ENCODE data around the gene PDE6C.

Gene PDE6C

DNA sequence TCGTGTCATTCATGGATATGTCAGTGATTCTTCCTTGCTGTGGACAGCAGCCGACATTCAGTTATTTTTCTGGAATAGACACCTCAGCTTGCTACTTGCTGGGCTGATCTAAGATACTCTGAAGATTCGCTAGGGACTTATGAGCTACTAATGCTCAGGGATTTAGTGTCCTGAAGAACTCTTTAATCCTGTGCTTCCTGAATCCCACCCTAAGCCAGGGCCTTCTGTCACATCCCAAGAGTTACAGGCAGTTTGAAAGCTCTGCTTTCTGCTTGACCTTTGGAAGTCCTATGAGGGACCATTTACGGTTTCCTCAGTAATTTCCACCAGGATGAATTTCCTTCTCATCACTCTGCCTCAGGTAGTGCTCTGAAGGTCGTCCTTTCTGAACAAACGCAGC, at the start of gene PDE6C:
Gene PDE6C (plus strand): TSS at position 227 of the 400 bp plus-strand sequence. CDS start 189 bp downstream, outside the sequence.
- Mint-ChIP-seq H3K4me3 (no peak within 1 kb of the TSS), H3K9me3 (no peaks in the 10 kb centered on the region), H3K27me3 (ENCODE audit: low read depth) (peaks cover 10% of the 10 kb centered on the region), H3K27ac (no peak within 1 kb of the TSS), H3K36me3 (ENCODE audit: low read depth) (no peaks in the 10 kb centered on the region), H3K4me1 (no peaks in the 10 kb centered on the region)
- TF ChIP-seq, protein P1, sequence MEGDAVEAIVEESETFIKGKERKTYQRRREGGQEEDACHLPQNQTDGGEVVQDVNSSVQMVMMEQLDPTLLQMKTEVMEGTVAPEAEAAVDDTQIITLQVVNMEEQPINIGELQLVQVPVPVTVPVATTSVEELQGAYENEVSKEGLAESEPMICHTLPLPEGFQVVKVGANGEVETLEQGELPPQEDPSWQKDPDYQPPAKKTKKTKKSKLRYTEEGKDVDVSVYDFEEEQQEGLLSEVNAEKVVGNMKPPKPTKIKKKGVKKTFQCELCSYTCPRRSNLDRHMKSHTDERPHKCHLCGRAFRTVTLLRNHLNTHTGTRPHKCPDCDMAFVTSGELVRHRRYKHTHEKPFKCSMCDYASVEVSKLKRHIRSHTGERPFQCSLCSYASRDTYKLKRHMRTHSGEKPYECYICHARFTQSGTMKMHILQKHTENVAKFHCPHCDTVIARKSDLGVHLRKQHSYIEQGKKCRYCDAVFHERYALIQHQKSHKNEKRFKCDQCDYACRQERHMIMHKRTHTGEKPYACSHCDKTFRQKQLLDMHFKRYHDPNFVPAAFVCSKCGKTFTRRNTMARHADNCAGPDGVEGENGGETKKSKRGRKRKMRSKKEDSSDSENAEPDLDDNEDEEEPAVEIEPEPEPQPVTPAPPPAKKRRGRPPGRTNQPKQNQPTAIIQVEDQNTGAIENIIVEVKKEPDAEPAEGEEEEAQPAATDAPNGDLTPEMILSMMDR (IDR thresholded peaks at IDR 0.05; ENCODE audit: unreplicated experiment in 3 of 3) = no peak

DNA sequence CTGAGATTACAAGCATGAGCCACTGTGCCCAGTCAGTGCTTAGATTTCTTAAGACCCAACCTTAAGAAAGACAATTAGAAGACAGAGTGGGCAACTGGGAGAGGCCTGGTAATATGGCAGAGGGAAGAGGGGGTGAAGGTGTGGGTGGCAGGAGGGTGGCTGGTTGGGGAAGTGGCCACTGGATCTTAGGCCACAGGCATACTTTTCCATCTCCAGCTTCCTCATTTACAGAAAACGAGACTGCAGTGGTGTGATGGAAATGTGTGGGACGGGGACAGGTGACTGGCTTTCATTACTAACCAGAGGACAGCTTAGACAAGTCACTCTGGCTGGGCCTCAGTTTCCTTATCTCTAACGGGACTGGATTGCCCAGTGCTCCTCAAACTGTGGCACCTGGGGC, 46.9 kb upstream of the PDE6C start:
- peaks cover 88% of the 10 kb centered on the region for H3K27me3 Mint-ChIP-seq (ENCODE audit: low read depth)
- no peaks in the 10 kb centered on the region for H3K9me3 Mint-ChIP-seq
- H3K36me3 Mint-ChIP-seq (ENCODE audit: low read depth) = peaks cover 3% of the 10 kb centered on the region
- H3K27ac Mint-ChIP-seq = no peak overlapping the region
- H3K4me3 Mint-ChIP-seq = peak overlapping the region in 1 of 3 experiments; percentile 36
- peaks cover 11% of the 10 kb centered on the region for H3K4me1 Mint-ChIP-seq
- TF ChIP-seq, protein P1 (IDR thresholded peaks at IDR 0.05; ENCODE audit: unreplicated experiment in 3 of 3) = no peak

DNA sequence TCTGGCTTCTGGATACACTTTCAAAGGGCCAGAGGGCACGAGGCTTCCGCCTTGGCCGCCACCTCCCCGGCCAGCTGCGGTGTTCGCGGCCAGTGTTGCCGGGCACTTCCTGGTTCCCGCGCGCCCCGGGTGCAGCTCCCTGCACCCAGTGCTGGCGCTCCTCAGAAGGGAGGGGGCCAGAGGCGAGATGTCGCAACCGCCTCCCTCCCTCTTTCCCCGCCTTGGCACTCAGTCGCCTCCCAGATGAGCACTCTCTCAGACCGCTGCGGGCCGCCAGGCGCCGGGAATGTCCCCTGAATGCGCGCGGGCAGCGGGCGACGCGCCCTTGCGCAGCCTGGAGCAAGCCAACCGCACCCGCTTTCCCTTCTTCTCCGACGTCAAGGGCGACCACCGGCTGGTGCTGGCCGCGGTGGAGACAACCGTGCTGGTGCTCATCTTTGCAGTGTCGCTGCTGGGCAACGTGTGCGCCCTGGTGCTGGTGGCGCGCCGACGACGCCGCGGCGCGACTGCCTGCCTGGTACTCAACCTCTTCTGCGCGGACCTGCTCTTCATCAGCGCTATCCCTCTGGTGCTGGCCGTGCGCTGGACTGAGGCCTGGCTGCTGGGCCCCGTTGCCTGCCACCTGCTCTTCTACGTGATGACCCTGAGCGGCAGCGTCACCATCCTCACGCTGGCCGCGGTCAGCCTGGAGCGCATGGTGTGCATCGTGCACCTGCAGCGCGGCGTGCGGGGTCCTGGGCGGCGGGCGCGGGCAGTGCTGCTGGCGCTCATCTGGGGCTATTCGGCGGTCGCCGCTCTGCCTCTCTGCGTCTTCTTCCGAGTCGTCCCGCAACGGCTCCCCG, 45.7 kb upstream of the PDE6C start, which contains the start of gene FFAR4:
Gene FFAR4 (plus strand): TSS at position 231 of the 842 bp plus-strand sequence. CDS start 56 bp downstream, at position 287.
- H3K9me3 Mint-ChIP-seq = no peaks in the 10 kb centered on the region
- no peak within 1 kb of the TSS for H3K27ac Mint-ChIP-seq
- TF ChIP-seq, protein P1 (IDR thresholded peaks at IDR 0.05; ENCODE audit: unreplicated experiment in 3 of 3) = no peak
- peaks cover 11% of the 10 kb centered on the region for H3K4me1 Mint-ChIP-seq
- peaks cover 3% of the 10 kb centered on the region for H3K36me3 Mint-ChIP-seq (ENCODE audit: low read depth)
- peak within 1 kb of the TSS; percentile 63 to 78 (median 77) for H3K4me3 Mint-ChIP-seq
- H3K27me3 Mint-ChIP-seq (ENCODE audit: low read depth) = peaks cover 88% of the 10 kb centered on the region

DNA sequence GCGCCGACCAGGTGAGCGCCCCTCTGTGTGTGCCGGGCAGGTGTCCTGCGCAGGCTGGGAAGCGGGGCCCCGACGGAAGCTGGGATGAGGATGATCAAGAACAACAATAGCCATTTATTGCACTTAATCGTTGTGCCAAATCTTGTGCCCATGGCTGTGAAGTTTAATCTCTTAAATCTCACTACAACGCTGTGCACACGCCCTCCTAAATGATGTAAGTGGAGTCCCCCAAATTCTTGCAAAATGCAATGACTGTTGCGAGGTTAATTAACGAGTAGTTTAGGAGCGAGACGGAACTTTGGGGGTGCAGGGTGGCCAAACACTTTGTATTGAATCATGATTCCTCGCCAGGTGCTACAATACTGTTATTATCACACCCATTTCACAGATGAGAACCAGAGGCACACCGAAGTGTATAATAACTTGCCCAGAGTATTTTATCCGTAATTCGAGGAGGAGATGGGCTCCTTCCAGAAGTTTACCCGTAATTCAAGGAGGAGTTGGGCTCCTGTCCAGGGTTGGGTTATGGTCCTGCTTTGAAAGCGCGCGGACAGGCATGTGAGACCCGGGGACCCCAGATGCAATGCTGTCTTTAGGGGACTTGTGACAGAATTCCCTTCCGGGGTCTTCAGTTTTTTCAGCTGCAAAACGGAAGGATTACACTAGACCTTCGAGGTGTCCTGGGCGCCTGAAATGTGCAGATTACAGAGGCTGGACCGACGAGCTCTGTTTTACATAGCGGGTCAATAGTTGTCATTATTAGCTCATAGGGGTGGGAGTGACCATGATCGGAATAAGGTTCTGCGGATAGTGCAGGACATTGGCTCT, 44.8 kb upstream of the PDE6C start:
- Mint-ChIP-seq H3K27me3 (ENCODE audit: low read depth) (peaks cover 95% of the 10 kb centered on the region), H3K9me3 (no peaks in the 10 kb centered on the region), H3K36me3 (ENCODE audit: low read depth) (peaks cover 3% of the 10 kb centered on the region), H3K4me3 (peak overlapping the region; percentile 52 to 78 (median 56)), H3K4me1 (peaks cover 11% of the 10 kb centered on the region), H3K27ac (no peak overlapping the region)
- TF ChIP-seq, protein P1 (IDR thresholded peaks at IDR 0.05; ENCODE audit: unreplicated experiment in 3 of 3) = no peak

DNA sequence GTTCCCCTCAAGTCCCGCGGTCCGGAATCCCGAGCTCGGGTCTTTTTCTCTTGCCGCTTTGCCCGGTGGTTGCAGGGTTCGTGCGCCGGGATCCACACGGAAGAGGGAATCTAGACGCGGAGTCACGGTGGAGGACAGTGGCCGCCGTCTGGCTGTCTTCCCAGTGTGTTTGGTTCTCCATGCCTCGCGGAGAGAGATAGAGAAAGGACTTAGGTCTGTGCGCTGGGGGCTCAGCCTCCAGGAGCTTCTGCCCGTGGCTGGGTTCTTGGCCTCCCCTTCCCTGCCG, 44.3 kb upstream of the PDE6C start:
- peaks cover 98% of the 10 kb centered on the region for H3K27me3 Mint-ChIP-seq (ENCODE audit: low read depth)
- peak overlapping the region; percentile 52 to 56 (median 53) for H3K4me3 Mint-ChIP-seq
- H3K9me3 Mint-ChIP-seq = no peaks in the 10 kb centered on the region
- TF ChIP-seq, protein P1 (IDR thresholded peaks at IDR 0.05; ENCODE audit: unreplicated experiment in 3 of 3) = no peak
- peaks cover 11% of the 10 kb centered on the region for H3K4me1 Mint-ChIP-seq
- no peak overlapping the region for H3K27ac Mint-ChIP-seq
- peaks cover 3% of the 10 kb centered on the region for H3K36me3 Mint-ChIP-seq (ENCODE audit: low read depth)
